HFF-Myc (cell line): ENCODE measurements around the gene DEFB129.
"Not testable (repeated sequence)": the region's sequence is repeated elsewhere in the genome, so short reads cannot be mapped to it uniquely, and the experiment has no call there.

Source experiments
- DNase-seq: peaks from one replicate; pipeline ENCODE4 v3.0.0-alpha.2; 2011; ENCODE audit warnings: low read depth; ENCODE audit errors: extremely low read depth
- H3K4me3 ChIP-seq: replicated peaks from 2 replicates; pipeline ENCODE4 v1.5.1; 2011; ENCODE audit warnings: low read depth, mild to moderate bottlenecking, control low read depth, low read length
- CTCF ChIP-seq: IDR thresholded peaks from 2 replicates; pipeline ENCODE4 v1.5.1; 2012; ENCODE audit warnings: mild to moderate bottlenecking, low read depth, low read length, control low read depth; ENCODE audit errors: missing control alignments

The DEFB129 gene

GRCh38 chr20:221258-221830, 5.7 kb upstream of the DEFB129 start:
- no peak overlapping the region for H3K4me3 ChIP-seq
- no peak for TF ChIP-seq CTCF
- no peak for DNase-seq

GRCh38 chr20:225879-226278, 1.2 kb upstream of the DEFB129 start:
- DNase-seq, H3K4me3 ChIP-seq: not testable (repeated sequence)

GRCh38 chr20:227439-228105, 514 bp downstream of the DEFB129 start:
- no peak overlapping the region for H3K4me3 ChIP-seq
- no peak for TF ChIP-seq CTCF
- no peak for DNase-seq

- peak; percentile 16 for TF ChIP-seq CTCF
- DNase-seq, result no peak
- H3K4me3 ChIP-seq, result no peak overlapping the region
Observed at GRCh38 chr20:235891-236290, 8.8 kb downstream of the DEFB129 start.

DNA sequence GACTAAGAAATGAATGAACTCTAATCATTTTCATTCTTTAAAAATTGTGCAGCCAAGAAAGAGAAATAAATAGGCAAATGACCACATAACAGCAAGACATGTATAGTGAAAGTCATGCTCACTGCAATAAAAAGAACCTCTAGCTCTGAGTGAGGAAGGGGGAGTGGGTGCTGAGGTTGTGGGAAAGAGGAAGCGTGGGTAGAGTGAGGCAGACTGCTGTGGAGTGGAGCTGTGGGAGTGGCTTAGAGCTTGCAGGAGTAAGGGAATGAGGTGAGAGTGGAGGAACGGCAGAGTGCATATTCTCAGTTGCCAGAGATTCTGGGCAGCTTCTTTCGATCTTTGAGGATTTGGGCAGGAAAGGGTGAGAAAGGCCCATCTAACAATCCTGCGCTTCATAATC, 10.4 kb downstream of the DEFB129 start:
- no peak for TF ChIP-seq CTCF
- no peak for DNase-seq

GRCh38 chr20:237929-238328, 10.9 kb downstream of the DEFB129 start:
- DNase-seq, result no peak
- H3K4me3 ChIP-seq, result no peak overlapping the region
- no peak for TF ChIP-seq CTCF

More for the DNA sequence above, 10.4 kb downstream of the DEFB129 start:
- H3K4me3 ChIP-seq, result no peak overlapping the region

GRCh38 chr20:242905-243304, 15.8 kb downstream of the DEFB129 start:
- no peak overlapping the region for H3K4me3 ChIP-seq
- no peak for TF ChIP-seq CTCF
- no peak for DNase-seq
